AG20443 (cell line): ENCODE data around the gene RNU5B-1.

Experiments used
- DNase-seq: peaks from one replicate; pipeline ENCODE4 v3.0.0; 2012; ENCODE audit warnings: low spot score, mixed read lengths

Gene RNU5B-1

GRCh38 chr15:65304381-65305149 is at the start of gene RNU5B-1:
Gene RNU5B-1, plus strand, starts transcription at chr15:65304677.
- peak; percentile 91 for DNase-seq

GRCh38 chr15:65254758-65255157 is 49.7 kb upstream of the RNU5B-1 start:
- no peak for DNase-seq

- no peak for DNase-seq
Observed at GRCh38 chr15:65255486-65256140, 48.9 kb upstream of the RNU5B-1 start.

- DNase-seq: peak; percentile 76
Observed at GRCh38 chr15:65258375-65259262, 45.9 kb upstream of the RNU5B-1 start.

- DNase-seq: peak; percentile 77
Observed at GRCh38 chr15:65259367-65259797, 45.1 kb upstream of the RNU5B-1 start.

- no peak for DNase-seq
Observed at GRCh38 chr15:65260968-65261367, 43.5 kb upstream of the RNU5B-1 start.

- no peak for DNase-seq
Observed at GRCh38 chr15:65263313-65263712, 41.2 kb upstream of the RNU5B-1 start.

GRCh38 chr15:65264863-65265430 is 39.5 kb upstream of the RNU5B-1 start:
- DNase-seq: no peak

GRCh38 chr15:65266469-65266868 is 38.0 kb upstream of the RNU5B-1 start:
- DNase-seq: no peak

- no peak for DNase-seq
Observed at GRCh38 chr15:65268411-65268810, 36.1 kb upstream of the RNU5B-1 start.

GRCh38 chr15:65270811-65271545 is 33.5 kb upstream of the RNU5B-1 start:
- DNase-seq: peak; percentile 93

- DNase-seq: no peak
Observed at GRCh38 chr15:65275104-65275727, 29.3 kb upstream of the RNU5B-1 start.

- DNase-seq: no peak
Observed at GRCh38 chr15:65275728-65276126, 28.8 kb upstream of the RNU5B-1 start.

GRCh38 chr15:65277015-65277414 is 27.5 kb upstream of the RNU5B-1 start:
- DNase-seq: no peak

GRCh38 chr15:65278480-65278879 is 26.0 kb upstream of the RNU5B-1 start:
- no peak for DNase-seq

GRCh38 chr15:65285291-65286068 is 19.0 kb upstream of the RNU5B-1 start:
- DNase-seq: peak; percentile 23

GRCh38 chr15:65286069-65286703 is 18.3 kb upstream of the RNU5B-1 start:
- DNase-seq: peak; percentile 63

- peak; percentile 94 for DNase-seq
Observed at GRCh38 chr15:65286704-65287519, 17.6 kb upstream of the RNU5B-1 start, which contains the start of gene PARP16. Gene PARP16, minus strand, starts transcription at chr15:65286883. Its CDS starts 457 bp downstream, at chr15:65286426.

- peak; percentile 6 for DNase-seq
Observed at GRCh38 chr15:65287520-65287855, 17.0 kb upstream of the RNU5B-1 start.
